Measurements from ENCODE around the gene EPS8L2. TPM values are rescaled to one million over a fixed set of nuclear protein-coding genes. Genes with fewer than 3 reads are reported as not detected.
A peak's percentile ranks its signal among the peaks of the same experiment; 100 is the strongest.

Gene EPS8L2
- total RNA-seq: 0.99 and 2.6 TPM in 2 replicates

DNA sequence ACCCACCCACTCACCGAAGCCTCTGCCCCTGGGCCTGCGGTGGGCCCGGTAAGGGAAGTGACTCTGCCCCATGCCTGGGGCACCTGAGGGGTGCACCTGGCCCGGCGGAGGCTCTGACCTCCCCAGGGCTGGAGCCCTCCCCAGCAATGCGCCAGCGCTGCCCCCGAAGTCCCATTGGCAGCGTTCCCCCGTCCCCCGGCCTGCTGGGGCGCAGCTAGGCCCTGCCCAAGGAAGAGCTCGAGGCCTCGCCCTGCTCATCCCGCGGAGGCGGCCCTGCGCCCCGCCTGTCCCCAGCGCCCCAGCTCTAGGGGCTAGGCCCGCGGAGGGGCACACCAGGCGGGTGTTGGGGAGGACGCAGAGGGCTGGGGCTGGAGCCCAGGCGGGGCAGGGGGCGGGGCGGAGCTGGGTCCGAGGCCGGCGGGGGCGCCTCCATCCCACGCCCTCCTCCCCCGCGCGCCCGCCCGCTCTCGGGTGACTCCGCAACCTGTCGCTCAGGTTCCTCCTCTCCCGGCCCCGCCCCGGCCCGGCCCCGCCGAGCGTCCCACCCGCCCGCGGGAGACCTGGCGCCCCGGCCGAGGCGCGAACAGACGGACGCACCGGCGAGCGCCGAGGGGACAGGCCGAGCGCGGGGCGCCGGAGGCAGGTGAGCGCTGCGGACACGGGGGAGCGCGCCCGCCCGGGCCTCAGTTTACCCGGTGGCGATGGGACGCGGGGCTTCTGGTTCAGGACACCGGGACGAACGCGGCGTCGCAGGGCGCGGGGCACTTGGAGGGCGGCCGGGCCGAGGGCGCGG, at the start of gene EPS8L2:
TSS of gene EPS8L2 (plus strand) at position 586 of the 793 bp plus-strand sequence. CDS start 3,177 bp downstream, outside the sequence.
- DNase-seq (ENCODE audit: low read depth in 2 of 2): no peak

DNA sequence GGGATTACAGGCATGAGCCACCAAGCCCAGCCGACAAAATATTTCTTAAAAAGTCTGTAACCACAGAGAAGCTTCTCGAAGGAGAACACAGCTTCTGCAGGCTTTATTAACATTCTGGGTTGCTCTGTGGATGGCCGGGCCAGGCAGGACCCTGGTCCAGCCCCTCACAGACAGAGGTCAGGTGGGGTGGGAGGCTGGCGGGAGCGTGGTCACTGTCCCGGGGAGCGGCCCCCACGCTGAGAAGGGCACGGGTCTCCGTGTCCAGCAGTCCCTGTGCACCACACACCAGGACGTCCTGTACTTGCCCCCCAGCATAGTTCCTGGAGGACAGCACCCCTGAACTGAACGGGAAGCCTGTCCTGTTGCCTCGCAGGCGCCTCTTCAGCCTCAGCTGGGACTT, 49.6 kb upstream of the EPS8L2 start:
- DNase-seq (ENCODE audit: low read depth in 2 of 2): no peak

DNA sequence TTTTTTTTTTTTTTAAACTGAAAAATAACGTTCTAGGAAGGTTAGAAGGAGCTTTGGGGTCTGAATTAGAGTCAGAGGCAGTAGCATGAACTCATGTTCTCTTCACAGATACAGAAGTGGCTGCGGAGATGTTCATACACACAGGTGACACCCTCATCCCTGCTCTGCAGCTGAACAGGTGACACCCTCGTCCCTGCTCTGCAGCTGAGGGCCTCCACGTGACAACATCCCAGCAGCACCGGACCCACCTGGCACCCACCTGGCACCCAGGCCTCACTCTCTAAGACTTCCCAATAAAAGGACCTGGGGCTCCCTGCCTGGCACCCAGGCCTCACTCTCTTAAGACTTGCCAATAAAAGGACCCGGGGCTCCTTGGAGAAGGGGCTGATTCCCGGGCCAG, 49.2 kb upstream of the EPS8L2 start:
- DNase-seq (ENCODE audit: low read depth in 2 of 2): no peak

GRCh38 chr11:657691-658126, 48.3 kb upstream of the EPS8L2 start:
- no peak for DNase-seq (ENCODE audit: low read depth in 2 of 2)

- DNase-seq (ENCODE audit: low read depth in 2 of 2): no peak
Measured at GRCh38 chr11:659532-660085, 46.4 kb upstream of the EPS8L2 start.

GRCh38 chr11:660281-660680, 45.8 kb upstream of the EPS8L2 start:
- no peak for DNase-seq (ENCODE audit: low read depth in 2 of 2)

DNA sequence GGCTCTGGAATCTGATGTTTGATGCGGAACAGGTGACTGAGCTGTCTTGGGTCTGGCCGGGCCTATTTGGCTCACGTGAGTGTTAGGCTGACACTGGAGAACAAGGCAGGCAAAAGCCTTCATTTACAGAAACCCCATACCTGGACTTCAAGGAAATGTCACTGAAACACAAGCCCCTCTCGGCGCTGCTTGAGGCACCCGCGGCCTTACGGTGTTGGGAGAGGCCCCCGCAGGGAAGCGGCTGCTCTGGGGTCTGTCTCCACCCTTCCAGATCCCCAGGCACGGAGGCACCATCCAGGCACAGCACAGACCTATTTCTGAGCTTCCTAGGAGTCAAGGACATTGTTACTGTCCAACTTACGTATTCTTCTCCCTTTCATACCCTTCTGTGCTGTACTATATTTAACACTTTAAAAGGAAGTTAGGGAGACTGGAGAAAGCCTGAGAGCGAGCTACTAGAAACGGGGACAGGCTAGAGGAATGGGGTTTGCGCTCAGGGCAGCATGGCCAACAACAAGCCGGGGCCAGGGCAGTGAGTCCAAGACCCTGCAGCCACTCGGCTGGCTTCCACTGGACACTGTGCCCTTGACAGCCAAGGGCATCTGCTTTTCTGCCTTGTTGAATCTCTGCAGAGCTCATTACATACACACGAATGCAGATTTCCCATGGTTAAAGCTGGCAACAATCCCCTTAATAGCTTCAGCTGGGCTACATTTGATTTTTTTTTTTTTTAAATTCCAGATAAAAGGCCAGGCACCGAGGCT, 45.2 kb upstream of the EPS8L2 start:
- no peak for DNase-seq (ENCODE audit: low read depth in 2 of 2)

DNA sequence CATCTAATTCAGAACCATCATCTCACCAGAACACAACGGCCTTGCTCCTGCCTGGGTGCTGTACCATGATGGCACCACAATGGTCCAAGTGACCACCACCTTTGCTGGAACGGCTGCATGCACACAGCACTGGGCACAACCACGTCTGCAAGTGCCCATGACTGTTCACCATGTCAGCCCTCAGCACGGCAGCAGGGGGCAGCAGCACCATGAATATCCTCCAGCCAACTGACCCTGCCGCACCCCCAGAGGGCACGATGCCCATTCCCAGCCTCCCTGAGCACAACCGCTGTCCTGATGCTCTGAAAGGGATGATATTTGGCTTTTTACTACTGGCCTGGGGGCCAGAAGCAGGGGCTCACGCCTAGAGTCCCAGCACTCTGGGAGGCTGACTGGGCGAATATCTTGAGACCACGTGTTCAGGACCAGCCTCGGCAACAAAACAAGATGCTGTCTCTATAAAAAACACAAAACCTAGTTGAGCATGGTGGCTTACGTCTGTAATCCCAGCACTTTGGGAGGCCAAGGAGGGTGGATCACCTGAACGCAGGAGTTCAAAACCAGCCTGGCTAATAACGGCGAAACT, 43.2 kb upstream of the EPS8L2 start:
- peak; percentile 64 to 77 for DNase-seq (ENCODE audit: low read depth in 2 of 2)

GRCh38 chr11:665062-665703, 40.8 kb upstream of the EPS8L2 start:
- DNase-seq (ENCODE audit: low read depth in 2 of 2): no peak

- DNase-seq (ENCODE audit: low read depth in 2 of 2): no peak
Measured at GRCh38 chr11:665704-666281, 40.2 kb upstream of the EPS8L2 start.

DNA sequence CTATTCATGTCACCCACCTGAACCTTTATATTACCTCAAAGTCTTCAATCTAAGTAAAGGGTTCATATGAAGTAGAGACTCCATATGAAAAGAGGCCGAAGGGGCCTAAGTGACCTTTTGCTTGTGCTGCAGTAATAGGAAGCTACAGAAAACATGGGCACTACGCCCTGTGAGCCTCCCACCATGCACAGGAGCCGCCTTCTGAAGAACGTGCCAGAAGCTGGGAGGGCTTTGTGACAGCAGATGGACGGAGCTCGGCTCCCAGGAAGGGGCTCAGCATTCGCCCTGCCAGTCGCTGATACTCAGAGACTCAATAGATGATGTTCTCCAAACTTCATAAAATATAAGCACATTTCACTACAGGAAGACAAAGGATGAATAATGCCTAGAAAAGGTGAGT, 32.2 kb upstream of the EPS8L2 start:
- no peak for DNase-seq (ENCODE audit: low read depth in 2 of 2)

DNA sequence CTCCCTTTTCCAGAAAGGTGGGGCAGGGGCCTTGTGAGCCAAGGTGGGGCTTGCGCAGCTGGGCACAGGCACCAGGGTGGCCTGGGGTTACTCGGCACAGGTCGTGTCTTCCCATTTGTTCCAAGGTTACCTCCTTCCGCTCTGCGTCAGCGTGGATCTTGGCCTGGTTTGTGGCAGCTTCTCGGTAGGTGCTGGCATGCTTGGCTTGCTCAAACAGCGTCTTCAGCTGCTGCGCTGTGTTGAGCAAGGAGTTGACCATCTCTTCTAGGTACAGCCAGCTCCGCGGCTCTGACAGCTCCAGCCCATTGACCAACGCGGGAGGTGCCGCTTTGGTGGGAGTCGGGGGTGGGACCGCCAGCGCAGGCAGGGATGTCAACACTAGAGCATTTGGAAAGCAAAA, 31.6 kb upstream of the EPS8L2 start:
- DNase-seq (ENCODE audit: low read depth in 2 of 2): no peak

DNA sequence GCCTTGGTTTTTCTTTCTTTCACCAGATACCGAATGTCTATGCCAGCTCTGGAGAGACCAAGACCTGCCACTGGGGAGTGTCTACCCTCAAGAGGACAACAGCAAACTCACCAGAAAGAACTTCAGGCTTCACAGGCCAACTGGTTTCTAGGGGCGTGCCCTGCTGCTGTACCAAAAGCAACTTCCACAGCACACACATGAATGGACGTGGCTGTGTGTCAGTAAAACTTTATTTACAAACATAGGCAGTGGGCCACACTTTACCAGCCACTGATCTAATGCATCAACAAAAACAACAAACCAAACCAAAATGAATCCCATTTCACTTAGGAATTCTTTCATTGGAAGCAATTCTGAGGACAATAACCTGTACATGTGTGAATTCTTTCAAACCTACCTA, 27.7 kb upstream of the EPS8L2 start:
- DNase-seq (ENCODE audit: low read depth in 2 of 2): no peak

DNA sequence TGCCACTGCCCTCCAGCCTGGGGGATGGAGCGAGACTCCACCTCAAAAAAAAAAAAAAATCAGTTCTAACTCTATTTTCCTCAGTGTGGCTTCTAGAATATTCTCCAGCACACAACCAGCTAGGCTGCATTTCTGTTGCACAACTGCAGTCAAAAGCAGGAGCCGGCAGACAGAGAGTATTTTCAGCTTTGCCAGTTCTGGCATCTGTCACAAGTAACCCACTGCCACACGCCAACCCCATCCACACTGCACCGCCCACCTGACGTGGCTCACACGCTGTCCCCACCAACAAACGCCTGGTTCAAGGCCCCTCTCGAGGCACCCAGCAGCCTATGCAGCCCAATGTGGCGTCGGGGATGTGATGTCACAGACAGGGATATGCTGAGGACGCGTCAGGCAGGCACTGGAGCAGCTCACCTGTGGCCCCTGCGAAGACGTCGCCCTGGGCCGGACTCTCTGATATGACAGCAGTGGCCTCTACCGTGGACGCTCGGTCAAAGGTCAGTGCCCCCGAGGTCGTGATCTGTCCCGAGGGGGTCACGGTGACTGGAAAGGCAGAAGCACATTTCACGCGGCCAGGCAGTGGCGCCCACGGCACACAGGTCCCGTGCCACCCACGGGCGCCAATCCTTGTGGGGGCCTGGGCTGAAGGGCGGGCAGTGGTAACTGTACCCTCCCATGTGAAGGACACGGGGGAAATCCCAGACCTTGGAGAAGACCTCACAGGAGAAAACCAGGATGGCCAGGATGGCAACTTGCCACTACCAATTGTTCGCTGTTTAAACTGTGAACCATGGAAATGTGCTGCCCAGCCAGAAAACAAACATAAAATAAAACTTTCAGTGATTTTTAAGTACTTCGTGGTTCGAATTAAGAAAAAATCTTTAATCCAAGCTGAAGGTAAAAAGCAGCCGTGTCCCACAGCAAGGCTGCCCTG, 26.5 kb upstream of the EPS8L2 start:
- no peak for DNase-seq (ENCODE audit: low read depth in 2 of 2)

- peak in 1 of 2 donors; percentile 32 for DNase-seq (ENCODE audit: low read depth in 2 of 2)
Measured at GRCh38 chr11:680476-680875, 25.6 kb upstream of the EPS8L2 start.

GRCh38 chr11:680970-681369, 25.1 kb upstream of the EPS8L2 start:
- no peak for DNase-seq (ENCODE audit: low read depth in 2 of 2)

DNA sequence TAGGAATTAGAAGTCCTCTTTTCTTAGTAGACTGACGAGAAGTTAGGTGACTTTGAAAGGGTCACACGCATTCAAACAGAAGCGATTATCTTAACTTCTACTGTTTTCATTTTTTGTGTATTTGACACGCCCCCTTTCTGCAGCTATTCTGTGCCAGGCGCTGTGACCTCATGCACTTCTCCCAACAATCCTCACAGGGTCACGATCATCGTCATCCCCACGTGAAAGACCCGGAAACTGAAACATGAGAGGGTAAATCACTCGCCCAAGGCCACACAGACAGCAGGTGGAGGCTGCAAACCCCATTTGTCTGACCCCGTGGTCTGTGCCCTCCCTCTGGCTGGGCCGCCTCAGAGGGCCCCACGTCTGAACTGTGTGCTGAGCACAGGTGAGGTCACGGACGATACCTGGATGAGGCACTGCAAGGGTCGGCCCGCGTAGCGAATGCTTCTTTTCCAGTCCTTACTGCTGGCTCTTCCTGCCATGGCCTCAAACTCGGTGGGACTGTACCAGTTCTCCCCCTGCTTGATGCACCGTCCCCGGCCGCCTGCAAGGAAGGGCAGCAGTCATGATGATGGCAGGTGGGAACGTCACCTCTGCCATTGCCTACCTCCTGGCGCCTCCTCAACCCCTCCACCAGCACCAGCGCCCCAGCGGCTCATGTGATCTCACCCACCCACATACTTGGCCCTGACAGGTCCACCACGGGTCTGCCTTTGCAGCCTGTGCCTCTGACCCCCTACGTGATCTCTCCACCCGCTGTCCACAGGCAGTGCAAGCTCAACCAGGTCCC, 19.4 kb upstream of the EPS8L2 start:
- no peak for DNase-seq (ENCODE audit: low read depth in 2 of 2)

GRCh38 chr11:687751-688150, 18.3 kb upstream of the EPS8L2 start:
- no peak for DNase-seq (ENCODE audit: low read depth in 2 of 2)

DNA sequence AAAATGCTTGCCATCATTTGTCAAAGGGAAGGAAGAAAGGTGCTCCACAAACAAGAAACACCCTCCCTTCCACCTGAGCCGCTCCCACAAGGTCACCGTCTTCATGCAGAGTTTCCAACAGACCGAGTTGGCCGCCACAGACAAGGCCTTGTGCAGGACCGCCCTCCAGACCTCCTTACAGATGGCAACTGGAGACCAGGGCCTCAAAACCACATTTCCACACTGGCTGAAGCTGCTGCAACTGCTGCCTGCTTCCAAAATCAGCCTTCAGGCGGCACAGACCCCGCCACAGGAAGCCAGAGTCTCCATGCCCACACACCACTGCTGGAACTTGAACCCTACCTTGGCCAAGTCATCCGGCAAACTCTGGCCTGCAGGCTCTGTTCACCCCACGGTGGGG, 17.4 kb upstream of the EPS8L2 start:
- no peak for DNase-seq (ENCODE audit: low read depth in 2 of 2)
